A673 (cell line): Measurements from ENCODE around the gene CHTF8.
"Not testable (repeated sequence)": the region's sequence is repeated elsewhere in the genome, so short reads cannot be mapped to it uniquely, and the experiment has no call there.

Experiments used
- EZH2 ChIP-seq: fragments of 200-600 bp; sonication (generic); IDR thresholded peaks from 2 replicates; pipeline ENCODE4 v1.6.1; 2017; ENCODE audit warnings: borderline replicate concordance, low read depth, mild to moderate bottlenecking, mixed read lengths, antibody characterized with exemption, low read length; ENCODE audit not compliant: poor library complexity, severe bottlenecking
- TF ChIP-seq, protein P1 (sequence below): fragments of 300-800, 200-600 bp; sonication (generic); conservative IDR thresholded peaks from 2 replicates; pipeline ENCODE4 v1.5.1; 2017; ENCODE audit warnings: low read depth, mild to moderate bottlenecking, antibody characterized with exemption, low read length, moderate library complexity, mixed read lengths

- TF ChIP-seq, protein P1, sequence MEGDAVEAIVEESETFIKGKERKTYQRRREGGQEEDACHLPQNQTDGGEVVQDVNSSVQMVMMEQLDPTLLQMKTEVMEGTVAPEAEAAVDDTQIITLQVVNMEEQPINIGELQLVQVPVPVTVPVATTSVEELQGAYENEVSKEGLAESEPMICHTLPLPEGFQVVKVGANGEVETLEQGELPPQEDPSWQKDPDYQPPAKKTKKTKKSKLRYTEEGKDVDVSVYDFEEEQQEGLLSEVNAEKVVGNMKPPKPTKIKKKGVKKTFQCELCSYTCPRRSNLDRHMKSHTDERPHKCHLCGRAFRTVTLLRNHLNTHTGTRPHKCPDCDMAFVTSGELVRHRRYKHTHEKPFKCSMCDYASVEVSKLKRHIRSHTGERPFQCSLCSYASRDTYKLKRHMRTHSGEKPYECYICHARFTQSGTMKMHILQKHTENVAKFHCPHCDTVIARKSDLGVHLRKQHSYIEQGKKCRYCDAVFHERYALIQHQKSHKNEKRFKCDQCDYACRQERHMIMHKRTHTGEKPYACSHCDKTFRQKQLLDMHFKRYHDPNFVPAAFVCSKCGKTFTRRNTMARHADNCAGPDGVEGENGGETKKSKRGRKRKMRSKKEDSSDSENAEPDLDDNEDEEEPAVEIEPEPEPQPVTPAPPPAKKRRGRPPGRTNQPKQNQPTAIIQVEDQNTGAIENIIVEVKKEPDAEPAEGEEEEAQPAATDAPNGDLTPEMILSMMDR, result not testable (repeated sequence)
- not testable (repeated sequence) for TF ChIP-seq EZH2
Observed at GRCh38 chr16:69124406-69124805, 8.0 kb downstream of the CHTF8 start.
